HCT116 (cell line): ENCODE results near the gene SLC25A22. TPM values are rescaled to one million over a fixed set of nuclear protein-coding genes. Genes with fewer than 3 reads are reported as not detected.

Experiments
- ATAC-seq: fragments of 200-7000 bp; cut with Tn5 transposase; 2 replicates; pipeline ENCODE4 v1.9.1; 2020; ENCODE audit warnings: mild to moderate bottlenecking, moderate library complexity
- BruUV-seq: library from RNA; stranded (reverse); fragments of 400-500 nt; replicated peaks from 2 replicates; lab custom pipeline; 2021; lab: Mats Ljungman, UMichigan
- CTCF ChIA-PET: fragments of 300-600 bp; sonication (Branson Sonifier 250); formaldehyde crosslinking; loops from one replicate; lab custom pipeline; 2021; ENCODE audit warnings: antibody characterized with exemption; lab: Charles Lee
- POLR2A ChIA-PET: fragments of 300-600, 350-600 bp; sonication (Branson Sonifier 250); formaldehyde crosslinking; loops from one replicate; lab custom pipeline; 2021; ENCODE audit warnings: antibody characterized with exemption; lab: Charles Lee
- RAD21 ChIA-PET, 2 experiments: fragments of 300-600 bp; sonication (Branson Sonifier 250); formaldehyde crosslinking; loops; one replicate each; lab custom pipeline; 2023; ENCODE audit warnings: low total read pairs in 2 of 2; ENCODE audit not compliant: uncharacterized antibody in 2 of 2, unreplicated experiment in 2 of 2, low non-redundant PET in 1 of 2; lab: Charles Lee
- DNase-seq: peaks from one replicate; pipeline ENCODE4 v3.0.0-alpha.2; 2010; ENCODE audit warnings: low read depth, low spot score
- H2AFZ ChIP-seq: fragments of 200-600 bp; shearing (Covaris generic), sonication (generic); 2 replicates; pipeline ENCODE4 v1.6.1; 2017; ENCODE audit warnings: low read depth, mixed run types, mixed read lengths, antibody characterized with exemption, low read length; ENCODE audit not compliant: poor library complexity, severe bottlenecking
- H3K27ac ChIP-seq: 2 replicates; pipeline ENCODE4 v1.5.1; 2012; ENCODE audit warnings: low read depth, low read length
- H3K27me3 ChIP-seq: fragments of 200-600 bp; sonication (generic); 2 replicates; pipeline ENCODE4 v1.6.1; 2016; ENCODE audit warnings: mixed run types, low read length, mixed read lengths; ENCODE audit not compliant: insufficient read depth
- H3K36me3 ChIP-seq, 2 experiments: fragments of 200-500 bp in 1 of 2; fragments of 200-600 bp in 1 of 2; sonication (Bioruptor generic) in 1 of 2; sonication (generic) in 1 of 2; 2 replicates each; pipeline versions ENCODE4 v1.5.1 to v1.6.1; 2014 to 2016; ENCODE audit warnings: low read length in 2 of 2, inconsistent platforms in 1 of 2, mixed read lengths in 1 of 2, mixed run types in 1 of 2; ENCODE audit not compliant: insufficient read depth in 2 of 2, control insufficient read depth in 1 of 2
- H3K4me1 ChIP-seq, 2 experiments: fragments of 200-600 bp in 1 of 2; sonication (generic) in 1 of 2; 2 replicates each; pipeline versions ENCODE4 v1.5.1 to v1.6.1; 2012 to 2017; ENCODE audit warnings: low read length in 2 of 2, inconsistent platforms in 1 of 2, mild to moderate bottlenecking in 1 of 2, mixed read lengths in 1 of 2, mixed run types in 1 of 2, moderate library complexity in 1 of 2; ENCODE audit not compliant: insufficient read depth in 2 of 2, control insufficient read depth in 1 of 2
- H3K4me2 ChIP-seq: fragments of 200-600 bp; sonication (generic); 2 replicates; pipeline ENCODE4 v1.6.1; 2017; ENCODE audit warnings: mixed run types, low read length, mixed read lengths
- H3K4me3 ChIP-seq, 2 experiments: fragments of 200-600 bp in 1 of 2; sonication (generic) in 1 of 2; replicated peaks in 1 of 2; 2 replicates each; pipeline ENCODE4 v1.5.1; 2011 to 2016; ENCODE audit warnings: low read length in 2 of 2, control low read depth in 1 of 2, low read depth in 1 of 2, mild to moderate bottlenecking in 1 of 2, mixed read lengths in 1 of 2, mixed run types in 1 of 2
- H3K79me2 ChIP-seq: fragments of 200-600 bp; sonication (generic); 2 replicates; pipeline ENCODE4 v1.6.1; 2017; ENCODE audit warnings: mild to moderate bottlenecking, mixed run types, low read length, moderate library complexity, mixed read lengths; ENCODE audit not compliant: insufficient read depth
- H3K9ac ChIP-seq: fragments of 200-600 bp; sonication (generic); 2 replicates; pipeline ENCODE4 v1.6.1; 2016; ENCODE audit warnings: low read length, mixed read lengths
- H3K9me2 ChIP-seq: fragments of 200-600 bp; sonication (generic), shearing (Covaris generic); 2 replicates; pipeline ENCODE4 v1.6.1; 2017; ENCODE audit warnings: mixed run types, mild to moderate bottlenecking, moderate library complexity; ENCODE audit not compliant: insufficient read depth
- H3K9me3 ChIP-seq, 2 experiments: fragments of 200-500 bp in 1 of 2; fragments of 200-600 bp in 1 of 2; sonication (Bioruptor generic) in 1 of 2; sonication (generic) in 1 of 2; 2 replicates each; pipeline ENCODE4 v1.6.1; 2014 to 2017; ENCODE audit warnings: low read length in 2 of 2, mixed read lengths in 2 of 2, inconsistent platforms in 1 of 2, low read depth in 1 of 2, mild to moderate bottlenecking in 1 of 2, mixed run types in 1 of 2, moderate library complexity in 1 of 2; ENCODE audit not compliant: control insufficient read depth in 1 of 2, insufficient read depth in 1 of 2
- H4K20me1 ChIP-seq: fragments of 200-600 bp; sonication (generic), shearing (Covaris generic); 2 replicates; pipeline ENCODE4 v1.6.1; 2017; ENCODE audit warnings: mixed run types, mild to moderate bottlenecking, moderate library complexity; ENCODE audit not compliant: insufficient read depth
- CTCF ChIP-seq, 3 experiments: fragments of 200-600 bp in 1 of 3; sonication (generic) in 1 of 3; IDR thresholded peaks in 2 of 3; conservative IDR thresholded peaks in 1 of 3; 2 replicates each; pipeline ENCODE4 v1.5.1; 2012 to 2017; ENCODE audit warnings: low read depth in 2 of 3, low read length in 2 of 3, antibody characterized with exemption in 1 of 3, borderline replicate concordance in 1 of 3, control low read depth in 1 of 3, mild to moderate bottlenecking in 1 of 3, mixed read lengths in 1 of 3, mixed run types in 1 of 3, moderate library complexity in 1 of 3; ENCODE audit not compliant: insufficient read depth in 1 of 3
- POLR2AphosphoS5 ChIP-seq: IDR thresholded peaks from 2 replicates; pipeline ENCODE4 v1.6.1; 2011; ENCODE audit warnings: mild to moderate bottlenecking, low read depth, low read length, moderate library complexity
- SP1 ChIP-seq: IDR thresholded peaks from 2 replicates; pipeline ENCODE4 v1.6.1; 2012; ENCODE audit warnings: low read depth
- YY1 ChIP-seq: IDR thresholded peaks from 2 replicates; pipeline ENCODE4 v1.6.1; 2011; ENCODE audit warnings: low read length, low read depth, moderate library complexity, mild to moderate bottlenecking; ENCODE audit not compliant: insufficient replicate concordance; ENCODE audit errors: extremely low read depth
- ZFX ChIP-seq: fragments of 450-650 bp; IDR thresholded peaks from 2 replicates; pipeline ENCODE4 v1.6.1; 2017
- intact Hi-C: fragments of 100-400 bp; cut with micrococcal nuclease; formaldehyde crosslinking; loops from 2 replicates; pipeline ENCODE4 v1.10.0; 2022
- total RNA-seq: library from RNA; stranded (reverse); gene quantifications from one replicate; pipeline ENCODE4 v1.2.1, GENCODE V29; 2021; ENCODE audit not compliant: unreplicated experiment

The SLC25A22 gene
- total RNA-seq, 1 experiment from 2014 or later = 62.0 TPM

GRCh38 chr11:791658-792534 lies 6.2 kb downstream of the SLC25A22 start:
- Histone ChIP-seq H2AFZ (no peak overlapping the region), H3K4me2 (no peak overlapping the region), H3K36me3 (peaks cover 0 to 4% of the 10 kb centered on the region in 2 experiments; a peak in 1 of 4 replicates), H3K9me3 (no peaks in the 10 kb centered on the region), H3K9ac (no peak overlapping the region), H4K20me1 (no peaks in the 10 kb centered on the region), H3K4me3 (no peak overlapping the region), H3K79me2 (peaks cover 21% of the 10 kb centered on the region), H3K9me2 (no peaks in the 10 kb centered on the region), H3K27ac (no peak overlapping the region; the same call in 1 of the 2 replicates), H3K27me3 (no peaks in the 10 kb centered on the region), H3K4me1 (peaks cover 16 to 42% of the 10 kb centered on the region in 2 experiments)
- DNase-seq (no peak), ATAC-seq (no peak)
- CTCF ChIA-PET = no interaction called here
- no TSS peak for BruUV-seq
- intact Hi-C loops = no loop called here
- RAD21 ChIA-PET = no interaction called here
- no peak for TF ChIP-seq SP1
- TF ChIP-seq POLR2AphosphoS5 = no peak
- TF ChIP-seq ZFX = no peak
- TF ChIP-seq YY1 = no peak
- no peak for TF ChIP-seq CTCF (IDR thresholded peaks at IDR 0.05 in 2 of 3, conservative IDR thresholded peaks at IDR 0.05 in 1 of 3; ENCODE audit: borderline replicate concordance in 1 of 3, insufficient read depth in 1 of 3, low read depth in 2 of 3, low read length in 2 of 3)
- POLR2A ChIA-PET = no interaction called here
